GM12801 (cell line): Measurements from ENCODE around the gene ADGRG6.

ENCODE experiments used
- TF ChIP-seq, protein P1 (sequence below): IDR thresholded peaks from one replicate; pipeline ENCODE4 v1.5.1; 2011; ENCODE audit warnings: control low read depth; ENCODE audit not compliant: insufficient read length; ENCODE audit errors: extremely low read depth

The ADGRG6 gene

DNA sequence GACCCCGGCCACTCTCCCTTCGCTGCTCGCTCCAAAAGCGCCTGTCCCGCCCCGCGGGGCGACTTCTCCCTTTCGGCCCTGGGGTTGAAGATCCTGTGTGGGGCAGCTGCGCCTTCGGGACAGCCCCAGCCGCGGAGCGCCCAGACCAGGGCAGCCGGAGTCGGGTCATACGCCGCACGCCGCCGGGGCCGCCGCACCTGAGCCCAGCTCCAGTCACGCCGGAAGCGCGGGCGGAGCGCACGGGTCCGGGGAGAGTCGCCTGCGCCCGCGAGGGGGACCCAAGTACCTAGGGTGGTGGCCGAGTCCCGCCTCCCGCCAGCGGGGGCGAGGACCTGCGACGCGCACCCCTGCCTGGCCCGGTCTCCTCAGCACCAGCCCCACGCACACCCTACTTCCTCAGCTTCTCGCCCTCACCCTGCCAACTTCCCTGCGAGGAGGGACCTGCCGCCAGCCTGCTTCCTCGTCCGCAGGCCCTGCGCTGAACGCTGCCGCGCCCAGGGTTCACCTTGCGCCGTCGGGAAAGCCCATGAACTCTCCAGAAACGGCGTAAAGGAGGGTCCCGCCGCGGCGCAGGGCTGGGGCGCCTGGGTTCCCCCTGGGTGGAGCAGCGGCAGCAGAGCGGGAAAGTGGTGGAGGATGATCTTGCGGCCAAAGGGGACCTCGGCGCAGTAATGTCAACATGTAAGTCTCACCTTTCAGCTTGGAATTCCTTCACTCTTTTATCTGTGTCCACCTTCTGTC, at the start of gene ADGRG6:
ADGRG6 (plus strand) TSS at position 357 of the 741 bp plus-strand sequence; CDS start at position 680, 323 bp downstream.
- TF ChIP-seq, protein P1, sequence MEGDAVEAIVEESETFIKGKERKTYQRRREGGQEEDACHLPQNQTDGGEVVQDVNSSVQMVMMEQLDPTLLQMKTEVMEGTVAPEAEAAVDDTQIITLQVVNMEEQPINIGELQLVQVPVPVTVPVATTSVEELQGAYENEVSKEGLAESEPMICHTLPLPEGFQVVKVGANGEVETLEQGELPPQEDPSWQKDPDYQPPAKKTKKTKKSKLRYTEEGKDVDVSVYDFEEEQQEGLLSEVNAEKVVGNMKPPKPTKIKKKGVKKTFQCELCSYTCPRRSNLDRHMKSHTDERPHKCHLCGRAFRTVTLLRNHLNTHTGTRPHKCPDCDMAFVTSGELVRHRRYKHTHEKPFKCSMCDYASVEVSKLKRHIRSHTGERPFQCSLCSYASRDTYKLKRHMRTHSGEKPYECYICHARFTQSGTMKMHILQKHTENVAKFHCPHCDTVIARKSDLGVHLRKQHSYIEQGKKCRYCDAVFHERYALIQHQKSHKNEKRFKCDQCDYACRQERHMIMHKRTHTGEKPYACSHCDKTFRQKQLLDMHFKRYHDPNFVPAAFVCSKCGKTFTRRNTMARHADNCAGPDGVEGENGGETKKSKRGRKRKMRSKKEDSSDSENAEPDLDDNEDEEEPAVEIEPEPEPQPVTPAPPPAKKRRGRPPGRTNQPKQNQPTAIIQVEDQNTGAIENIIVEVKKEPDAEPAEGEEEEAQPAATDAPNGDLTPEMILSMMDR: no peak

DNA sequence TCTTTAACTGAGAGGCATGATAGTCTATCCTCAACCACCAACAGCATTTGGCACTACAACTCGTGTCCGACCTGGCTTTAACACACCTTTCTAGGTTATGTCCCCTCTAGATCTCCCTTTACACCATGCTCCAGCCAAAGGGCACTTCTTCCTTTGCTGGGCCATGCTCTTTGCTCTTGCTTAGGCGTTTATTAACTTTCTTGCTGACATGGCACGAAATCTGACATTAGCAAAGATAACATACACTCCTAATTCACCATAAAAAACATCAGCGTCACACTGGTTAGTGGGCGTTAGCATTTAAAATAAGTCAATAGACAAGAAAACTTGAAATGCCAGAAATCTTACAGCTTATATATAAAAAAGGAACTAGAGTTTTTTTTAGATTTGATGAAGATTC, 47.3 kb upstream of the ADGRG6 start:
- TF ChIP-seq, protein P1: no peak

DNA sequence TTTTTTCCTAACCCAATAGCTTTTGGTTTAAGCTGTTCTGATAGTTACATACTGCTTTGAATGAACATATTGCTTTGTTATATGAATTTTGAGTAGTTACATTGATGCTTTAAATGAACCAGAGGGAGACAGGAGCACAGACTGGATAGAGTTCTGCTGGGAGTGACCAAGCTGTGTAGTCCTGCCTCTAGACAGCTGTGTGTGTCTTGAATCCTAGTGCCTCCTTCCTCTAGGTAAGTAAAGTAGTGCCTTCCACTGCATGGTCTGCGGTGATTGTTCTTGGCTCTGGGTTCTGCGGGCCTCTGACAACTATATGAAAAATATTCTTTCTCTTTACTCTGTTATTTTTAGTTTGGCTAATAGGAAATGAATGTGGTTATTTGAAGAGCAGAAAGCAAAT, 46.0 kb upstream of the ADGRG6 start:
- TF ChIP-seq, protein P1: no peak

DNA sequence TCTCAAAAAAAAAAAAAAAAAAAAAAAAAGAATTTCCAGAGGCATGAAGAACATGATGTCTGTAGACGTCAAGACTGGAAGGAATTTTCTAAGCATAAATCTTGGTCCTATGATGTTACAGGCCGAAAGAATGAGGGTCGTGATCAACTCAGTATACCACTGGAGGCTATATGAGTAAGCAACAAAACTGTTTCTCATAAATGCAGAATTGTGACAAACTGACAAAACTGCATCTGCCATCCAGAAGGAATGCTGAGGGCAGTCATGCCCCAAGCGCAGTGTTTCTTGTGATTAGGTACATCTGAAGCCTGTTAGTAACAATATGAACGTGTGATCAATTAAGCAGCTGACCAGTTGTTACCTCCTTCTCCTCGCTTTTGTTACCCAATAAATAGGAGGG, 43.5 kb upstream of the ADGRG6 start:
- TF ChIP-seq, protein P1: no peak

DNA sequence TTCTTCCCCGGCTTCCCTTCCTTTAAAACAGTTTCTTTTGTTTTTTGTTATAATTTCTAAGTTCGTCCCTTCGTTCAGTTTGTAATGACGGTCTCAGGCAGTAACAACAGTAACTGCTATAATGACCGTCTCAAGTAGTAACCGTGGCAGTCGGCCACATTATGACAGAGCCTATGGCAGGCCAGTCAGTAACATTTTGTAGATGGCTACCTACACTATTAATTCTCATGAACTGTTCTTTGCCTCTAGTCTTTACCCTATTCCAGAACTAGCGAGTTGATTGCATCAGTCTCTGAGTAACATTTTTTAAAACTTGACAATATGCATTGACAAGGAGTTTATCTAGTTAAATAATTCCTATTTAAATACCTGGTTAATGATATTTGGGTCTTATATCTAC, 43.0 kb upstream of the ADGRG6 start:
- TF ChIP-seq, protein P1: no peak

DNA sequence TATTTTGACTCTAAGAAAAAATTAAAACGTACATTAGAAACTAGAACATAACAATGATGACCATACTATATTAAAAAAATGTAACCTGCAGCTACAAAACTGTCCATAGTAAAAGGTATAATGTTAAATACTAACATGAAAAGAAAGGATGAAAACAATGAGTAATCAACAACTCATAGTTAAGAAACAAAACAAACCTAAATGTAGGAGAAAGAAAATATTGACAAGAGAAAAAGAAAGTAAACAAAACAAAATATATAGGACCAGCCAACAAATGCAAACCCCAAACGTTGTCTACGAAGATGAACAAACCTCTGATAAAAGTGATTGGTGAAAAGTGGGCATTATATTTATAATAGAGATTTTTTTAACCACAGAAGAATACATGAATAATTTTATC, 41.1 kb upstream of the ADGRG6 start:
- TF ChIP-seq, protein P1: no peak

DNA sequence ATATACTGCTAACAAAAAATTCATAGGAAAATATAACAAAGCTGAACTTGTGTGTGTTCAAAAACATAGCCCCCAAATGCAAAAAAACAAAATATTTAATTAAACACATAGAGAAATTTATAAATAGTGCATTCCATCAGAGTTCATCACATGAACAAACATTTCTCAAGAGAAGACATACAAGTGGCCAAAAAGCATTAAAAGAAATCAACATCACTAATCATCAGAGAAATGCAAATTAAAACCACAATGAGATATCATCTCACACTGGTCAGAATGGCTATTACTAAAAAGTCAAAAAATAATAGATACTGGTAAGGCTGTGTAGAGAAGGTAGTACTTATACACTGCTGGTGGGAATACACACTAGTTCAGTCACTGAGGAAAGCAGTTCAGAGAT, 39.6 kb upstream of the ADGRG6 start:
- TF ChIP-seq, protein P1: no peak
